A549 (cell line): ENCODE results near the gene ACTR5. TPM values are rescaled to one million over a fixed set of nuclear protein-coding genes. Genes with fewer than 3 reads are reported as not detected.
A peak's percentile ranks its signal among the peaks of the same experiment; 100 is the strongest.

Experiments
- ATAC-seq, 2 experiments: fragments of 200-7000 bp in 1 of 2; fragments of >200 bp in 1 of 2; cut with Nextera tagmentation in 1 of 2; cut with Tn5 transposase in 1 of 2; 3 replicates each; pipeline versions ENCODE4 v1.8.0 to v1.9.1; 2018 to 2020; ENCODE audit warnings: mild to moderate bottlenecking in 1 of 2, moderate library complexity in 1 of 2
- CTCF ChIA-PET: fragments of 300-600 bp; sonication (Branson Sonifier 250); formaldehyde crosslinking; extraction: SDS; loops from one replicate; lab custom pipeline; 2021; ENCODE audit warnings: antibody characterized with exemption, inconsistent platforms; lab: Yijun Ruan, JAX
- POLR2A ChIA-PET: fragments of 350-600 bp; formaldehyde crosslinking; extraction: SDS; loops from one replicate; lab custom pipeline; 2021; ENCODE audit warnings: antibody characterized with exemption, inconsistent platforms; lab: Yijun Ruan, JAX
- DNase-seq, 2 experiments: peaks; one replicate each; pipeline versions ENCODE4 v3.0.0 to v3.0.0-alpha.2; 2011 to 2016; ENCODE audit warnings: low read depth in 1 of 2, low spot score in 1 of 2
- FAIRE-seq: peaks from 2 replicates; lab custom pipeline; 2011; peaks lifted over from hg19 to GRCh38; lab: Jason Lieb, UNC
- H3K27ac ChIP-seq, 2 experiments: fragments of >200 bp; sonication (Bioruptor Twin); formaldehyde crosslinking; 3 replicates each; pipeline ENCODE4 v1.5.1; 2016 to 2017
- H3K4me1 ChIP-seq: fragments of >200 bp; sonication (Bioruptor Twin); formaldehyde crosslinking; 3 replicates; pipeline ENCODE4 v1.6.1; 2016
- H3K4me2 ChIP-seq: fragments of >200 bp; sonication (Bioruptor Twin); formaldehyde crosslinking; 3 replicates; pipeline ENCODE4 v1.6.1; 2016
- H3K4me3 ChIP-seq: fragments of >200 bp; sonication (Bioruptor Twin); formaldehyde crosslinking; 3 replicates; pipeline ENCODE4 v1.5.1; 2016
- H3K9me3 ChIP-seq: fragments of >200 bp; sonication (Bioruptor Twin); formaldehyde crosslinking; 3 replicates; pipeline ENCODE4 v1.6.1; 2016
- ATOH8 ChIP-seq: fragments of 250-450 bp; sonication (Bioruptor Pico); IDR thresholded peaks from 2 replicates; pipeline ENCODE4 v1.5.0; 2020; ENCODE audit warnings: low read depth, mild to moderate bottlenecking, moderate library complexity
- CBX8 ChIP-seq: fragments of 200-600 bp; sonication (generic); IDR thresholded peaks from 2 replicates; pipeline ENCODE4 v1.6.1; 2016
- EP300 ChIP-seq, 2 experiments: fragments of >200 bp; sonication (Bioruptor Twin); formaldehyde crosslinking; IDR thresholded peaks; 2 replicates in 1 of 2; 3 replicates in 1 of 2; pipeline ENCODE4 v1.6.1; 2016 to 2017
- FOSB ChIP-seq: fragments of 250-450 bp; sonication (Bioruptor Pico); IDR thresholded peaks from 2 replicates; pipeline ENCODE4 v1.5.0; 2020; ENCODE audit warnings: mild to moderate bottlenecking, moderate library complexity
- HDAC2 ChIP-seq: fragments of 200-600 bp; sonication (generic); IDR thresholded peaks from 2 replicates; pipeline ENCODE4 v1.6.1; 2016
- HMGXB4 ChIP-seq: fragments of 250-450 bp; sonication (Bioruptor Pico); IDR thresholded peaks from 2 replicates; pipeline ENCODE4 v1.5.0; 2021; ENCODE audit warnings: mild to moderate bottlenecking, moderate library complexity, borderline replicate concordance
- KDM5A ChIP-seq: fragments of 200-600 bp; sonication (generic); IDR thresholded peaks from 2 replicates; pipeline ENCODE4 v1.6.1; 2016; ENCODE audit warnings: antibody characterized with exemption, mild to moderate bottlenecking
- MYC ChIP-seq: IDR thresholded peaks from 2 replicates; pipeline ENCODE4 v1.6.1; 2012; ENCODE audit warnings: mild to moderate bottlenecking, inconsistent platforms, low read length, improper control_type of control experiment, borderline replicate concordance
- NR3C1 ChIP-seq: fragments of >200 bp; sonication (Bioruptor Twin); formaldehyde crosslinking; IDR thresholded peaks from 3 replicates; pipeline ENCODE4 v1.6.1; 2017
- PBX3 ChIP-seq: IDR thresholded peaks from 2 replicates; pipeline ENCODE4 v1.6.1; 2012
- PHF8 ChIP-seq: fragments of 200-600 bp; sonication (generic); IDR thresholded peaks from 2 replicates; pipeline ENCODE4 v1.6.1; 2016; ENCODE audit warnings: low read depth, mild to moderate bottlenecking, antibody characterized with exemption, moderate library complexity, borderline replicate concordance
- POLR2AphosphoS2 ChIP-seq: conservative IDR thresholded peaks from 2 replicates; pipeline ENCODE4 v1.6.1; 2012; ENCODE audit warnings: low read length, improper control_type of control experiment, inconsistent platforms
- RNF2 ChIP-seq: fragments of 200-600 bp; sonication (generic); IDR thresholded peaks from 2 replicates; pipeline ENCODE4 v1.6.1; 2016; ENCODE audit warnings: low read depth, mild to moderate bottlenecking, antibody characterized with exemption, moderate library complexity, borderline replicate concordance
- SMC3 ChIP-seq: fragments of >200 bp; sonication (Bioruptor Twin); formaldehyde crosslinking; IDR thresholded peaks from 3 replicates; pipeline ENCODE4 v1.6.1; 2018; ENCODE audit warnings: inconsistent platforms
- TP53 ChIP-seq: fragments of 250-450 bp; sonication (Bioruptor Pico); IDR thresholded peaks from 2 replicates; pipeline ENCODE4 v1.5.0; 2021; ENCODE audit warnings: mild to moderate bottlenecking, moderate library complexity
- USF2 ChIP-seq: fragments of 450-650 bp; IDR thresholded peaks from 2 replicates; pipeline ENCODE4 v1.6.1; 2014; ENCODE audit warnings: antibody characterized with exemption
- ZC3H11A ChIP-seq: fragments of 450-650 bp; IDR thresholded peaks from 2 replicates; pipeline ENCODE4 v1.6.1; 2014; ENCODE audit warnings: antibody characterized with exemption, mild to moderate bottlenecking
- ZFP36 ChIP-seq: fragments of 450-650 bp; IDR thresholded peaks from 2 replicates; pipeline ENCODE4 v1.6.1; 2014; ENCODE audit warnings: borderline replicate concordance; ENCODE audit not compliant: partially characterized antibody
- ZSCAN20 ChIP-seq: fragments of 250-450 bp; sonication (Bioruptor Pico); IDR thresholded peaks from 2 replicates; pipeline ENCODE4 v1.8.0; 2022; ENCODE audit warnings: mild to moderate bottlenecking, moderate library complexity
- WGBS: methylation state at CpG from one replicate; pipeline ENCODE4 v1.1.6; 2017; ENCODE audit errors: missing lambda C conversion rate; 5-methylcytosine and 5-hydroxymethylcytosine counted together
- polyA plus RNA-seq, 4 experiments: library from polyadenylated mRNA; depleted of rRNA in 3 of 4; stranded (reverse); fragments of >200 nt; fragmentation: RNase III in 1 of 4; extraction: RNeasy Plus Mini Kit Qiagen cat#74134 plus additional on column Dnase treatment in 1 of 4; gene quantifications; 2 replicates in 3 of 4; 3 replicates in 1 of 4; pipeline ENCODE4 v1.2.3, GENCODE V29; 2011 to 2017

The ACTR5 gene
- polyA plus RNA-seq, 2 of the 4 experiments (the other 2 are of a cell fraction) = 9.3 to 11.9 TPM

GRCh38 chr20:38804221-38804620 lies 56.0 kb downstream of the ACTR5 start (continued):
- TF ChIP-seq TP53 (CRISPR knock-in tag) (no peak), ZSCAN20 (CRISPR knock-in tag) (no peak), CBX8 (no peak), HDAC2 (no peak)

GRCh38 chr20:38804682-38805501 lies 56.6 kb downstream of the ACTR5 start:
- DNase-seq (no peak), ATAC-seq (no peak), FAIRE-seq (no peak)
- Histone ChIP-seq H3K4me1 (no peaks in the 10 kb centered on the region), H3K27ac (no peak overlapping the region; a peak in 1 of 6 replicates), H3K4me2 (peak overlapping the region; percentile 98), H3K9me3 (no peaks in the 10 kb centered on the region), H3K4me3 (peak overlapping the region; percentile 61; the same call in 2 of the 3 replicates)
- WGBS = 84% methylated on average over 17 of the region's 18 CpGs
- ChIA-PET POLR2A (no interaction called here), CTCF (interaction anchor here (0.8 to 2.7 kb wide), 7 partner anchors 14 to 237 kb away, joined by 3 to 17 read pairs (median 3); no protein-coding TSS in a partner anchor)
- TF ChIP-seq EP300 (IDR thresholded peaks at IDR 0.05) = no peak
- TF ChIP-seq PBX3 = no peak
- no peak for TF ChIP-seq SMC3
- TF ChIP-seq ZFP36 = no peak
- TF ChIP-seq POLR2AphosphoS2 = no peak
- no peak for TF ChIP-seq RNF2
- no peak for TF ChIP-seq HMGXB4
- TF ChIP-seq KDM5A = no peak
- TF ChIP-seq FOSB (CRISPR knock-in tag) = no peak
- no peak for TF ChIP-seq ZC3H11A
- no peak for TF ChIP-seq PHF8
- TF ChIP-seq ATOH8 (CRISPR knock-in tag) = no peak
- TF ChIP-seq ZSCAN20 (CRISPR knock-in tag) = no peak
- no peak for TF ChIP-seq MYC
- no peak for TF ChIP-seq HDAC2
- no peak for TF ChIP-seq NR3C1
- TF ChIP-seq TP53 (CRISPR knock-in tag) = no peak
- no peak for TF ChIP-seq USF2

GRCh38 chr20:38805502-38805957 lies 57.3 kb downstream of the ACTR5 start, which contains the start of gene PPP1R16B:
Gene PPP1R16B, plus strand, starts transcription at chr20:38805697. Its CDS starts 30,229 bp downstream, at chr20:38835926.
- DNase-seq (peak in 1 of 2 experiments; percentile 26), FAIRE-seq (no peak), ATAC-seq (peak; percentile 84 to 91)
- ChIA-PET CTCF (interaction anchor here (0.6 to 2.7 kb wide), 8 partner anchors 14 to 236 kb away, joined by 3 to 17 read pairs (median 3); no protein-coding TSS in a partner anchor), POLR2A (no interaction called here)
- Histone ChIP-seq H3K4me3 (peak within 1 kb of the TSS; percentile 61), H3K9me3 (no peaks in the 10 kb centered on the region)
- TF ChIP-seq KDM5A = no peak
- TF ChIP-seq, all 56 proteins: peak for 0
- 24% methylated on average over 13 of the region's 40 CpGs for WGBS
- H3K4me2 ChIP-seq = peak within 1 kb of the TSS; percentile 98
- H3K27ac ChIP-seq = peak within 1 kb of the TSS; percentile 49 to 70; a peak in 5 of 6 replicates
- no peaks in the 10 kb centered on the region for H3K4me1 ChIP-seq
